ENCODE measurements around the gene RAB40C.

RAB40C gene

DNA sequence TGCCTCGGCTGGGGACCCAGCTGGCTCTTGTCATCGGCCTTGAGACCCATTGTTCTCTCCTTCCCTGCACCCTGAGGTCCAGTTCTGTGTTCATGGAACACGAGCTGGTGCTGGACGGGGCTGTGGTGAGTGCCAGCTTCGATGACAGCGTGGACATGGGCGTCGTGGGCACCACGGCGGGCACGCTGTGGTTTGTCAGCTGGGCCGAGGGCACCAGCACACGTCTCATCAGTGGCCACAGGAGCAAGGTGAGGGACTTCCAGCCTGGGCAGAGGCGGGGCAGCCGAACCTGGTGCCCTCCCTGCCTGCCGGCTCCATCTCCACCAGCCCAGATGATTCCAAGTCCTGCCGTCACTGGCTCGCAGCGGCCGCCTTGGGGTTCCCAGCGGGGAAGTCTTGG lies 72.7 kb downstream of the RAB40C start:
- no peak for DNase-seq (ENCODE audit: insufficient read length, low spot score)
- no peak for FAIRE-seq

DNA sequence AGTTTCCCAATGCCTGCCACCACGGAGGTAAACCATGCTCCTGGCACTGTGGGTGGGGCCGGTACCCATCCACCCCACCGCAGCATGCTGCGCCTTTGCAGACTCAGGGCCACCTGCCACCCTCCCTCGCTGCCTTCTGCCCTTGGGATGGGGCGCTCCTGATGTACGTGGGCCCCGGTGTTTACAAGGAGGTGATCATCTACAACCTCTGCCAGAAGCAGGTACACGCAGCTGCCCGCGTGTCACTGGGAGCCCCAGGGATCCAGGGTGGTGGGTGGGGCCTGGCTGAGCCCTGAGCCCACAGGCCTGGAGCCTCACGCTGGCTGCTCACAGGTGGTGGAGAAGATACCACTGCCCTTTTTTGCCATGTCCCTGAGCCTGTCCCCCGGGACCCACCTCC lies 76.7 kb downstream of the RAB40C start:
- DNase-seq (ENCODE audit: insufficient read length, low spot score) (no peak), FAIRE-seq (no peak)

DNA sequence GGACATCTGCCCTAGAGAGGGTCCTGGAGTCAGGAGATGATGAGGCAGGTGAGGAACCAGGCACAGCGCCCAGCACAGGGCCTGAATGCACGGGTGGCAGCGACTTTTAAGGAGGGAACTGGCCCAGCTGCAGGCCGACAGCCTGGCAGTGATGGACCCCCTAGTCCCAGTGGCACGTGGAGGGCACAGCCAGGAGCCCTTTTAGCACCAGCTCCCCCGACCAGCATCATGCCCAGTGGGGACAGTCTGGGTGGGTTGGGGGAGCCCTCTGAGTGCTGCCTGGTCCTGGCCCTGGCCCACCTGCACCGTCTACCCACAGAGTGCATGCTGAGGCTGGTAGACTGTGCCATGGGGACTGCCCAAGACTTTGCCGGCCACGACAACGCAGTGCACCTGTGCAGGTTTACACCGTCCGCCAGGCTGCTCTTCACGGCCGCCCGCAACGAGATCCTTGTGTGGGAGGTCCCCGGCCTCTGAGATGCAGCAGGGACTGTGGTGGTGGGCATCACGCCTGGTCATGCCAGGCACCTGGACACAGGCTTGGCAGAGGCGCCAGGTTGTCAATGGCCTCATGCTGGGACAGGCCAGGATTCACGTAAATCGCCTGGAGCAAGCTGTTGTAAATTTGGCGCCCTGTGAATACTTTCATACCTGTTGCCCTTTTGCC lies 77.4 kb downstream of the RAB40C start:
- DNase-seq (ENCODE audit: insufficient read length, low spot score) (no peak), FAIRE-seq (no peak)

- DNase-seq (ENCODE audit: insufficient read length, low spot score) (peak; percentile 99), FAIRE-seq (peak; percentile 86)
Measured at GRCh38 chr16:667780-668518, 78.1 kb downstream of the RAB40C start, which contains the start of gene RHOT2. TSS of gene RHOT2 (plus strand) at chr16:668132. CDS start at chr16:668200, 68 bp downstream.

DNA sequence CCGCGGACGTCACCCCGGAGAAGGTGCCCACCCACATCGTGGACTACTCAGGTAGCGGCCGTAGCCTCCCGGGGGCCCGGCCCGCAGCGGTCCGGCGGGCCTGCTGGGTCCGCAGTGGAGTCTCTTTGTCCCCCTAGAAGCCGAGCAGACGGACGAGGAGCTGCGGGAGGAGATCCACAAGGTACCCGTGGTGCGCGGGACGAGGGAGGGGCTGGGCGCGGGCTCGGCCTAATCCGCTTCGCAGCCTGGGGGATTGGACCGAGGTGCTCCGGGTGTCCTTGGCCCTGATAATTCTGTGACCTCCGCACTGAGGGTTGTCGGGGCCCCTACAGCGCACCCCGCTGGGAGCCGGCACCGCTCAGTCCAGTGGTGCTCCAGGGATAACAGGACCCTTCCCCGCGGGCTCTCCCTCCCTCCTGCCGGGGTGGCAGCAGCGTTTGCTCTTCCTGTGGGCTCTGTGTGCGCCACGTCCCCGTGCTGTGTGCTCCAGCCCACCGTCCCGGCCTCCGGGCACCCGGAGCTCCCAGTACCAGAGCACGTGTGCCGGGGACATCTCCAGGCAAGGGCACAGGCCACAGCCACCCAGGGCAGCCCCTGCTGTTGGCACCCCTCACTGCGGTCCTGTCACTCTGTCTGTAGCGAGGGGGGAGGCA lies 78.8 kb downstream of the RAB40C start:
- FAIRE-seq (no peak), DNase-seq (ENCODE audit: insufficient read length, low spot score) (no peak)

GRCh38 chr16:669666-670065 lies 79.8 kb downstream of the RAB40C start:
- FAIRE-seq = no peak
- no peak for DNase-seq (ENCODE audit: insufficient read length, low spot score)

GRCh38 chr16:670485-671352 lies 80.9 kb downstream of the RAB40C start:
- FAIRE-seq (no peak), DNase-seq (ENCODE audit: insufficient read length, low spot score) (no peak)

DNA sequence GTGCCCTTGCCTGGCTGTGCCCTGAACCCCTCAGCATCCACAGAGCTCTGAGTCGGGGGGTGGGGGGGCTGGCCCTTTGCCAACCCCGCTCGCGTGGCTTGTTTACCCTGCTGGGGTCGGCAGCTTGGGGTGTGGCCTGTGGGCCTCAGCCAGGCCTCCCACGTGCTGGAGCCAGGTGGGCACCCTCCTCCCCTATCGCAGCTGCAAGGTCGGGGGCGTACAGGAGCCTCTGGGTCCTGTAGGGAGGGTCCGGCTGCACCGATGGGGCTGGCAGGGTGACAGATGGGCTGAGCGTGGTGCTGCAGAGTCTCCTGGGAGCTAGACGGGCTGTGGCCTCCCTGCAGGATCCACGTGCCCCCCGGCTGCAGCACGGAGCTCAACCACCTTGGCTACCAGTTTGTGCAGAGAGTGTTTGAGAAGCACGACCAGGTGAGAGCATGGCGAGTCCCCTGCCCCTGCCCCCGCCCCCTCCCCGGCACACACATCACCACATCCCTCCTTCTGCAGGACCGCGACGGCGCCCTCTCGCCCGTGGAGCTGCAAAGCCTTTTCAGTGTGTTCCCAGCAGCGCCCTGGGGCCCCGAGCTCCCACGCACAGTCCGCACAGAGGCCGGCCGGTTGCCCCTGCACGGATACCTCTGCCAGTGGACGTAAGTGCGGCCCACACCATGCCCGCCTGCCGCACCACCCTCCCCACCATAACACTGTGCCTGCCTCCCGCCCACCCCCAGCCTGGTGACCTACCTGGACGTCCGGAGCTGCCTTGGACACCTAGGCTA lies 81.7 kb downstream of the RAB40C start:
- FAIRE-seq = no peak

DNA sequence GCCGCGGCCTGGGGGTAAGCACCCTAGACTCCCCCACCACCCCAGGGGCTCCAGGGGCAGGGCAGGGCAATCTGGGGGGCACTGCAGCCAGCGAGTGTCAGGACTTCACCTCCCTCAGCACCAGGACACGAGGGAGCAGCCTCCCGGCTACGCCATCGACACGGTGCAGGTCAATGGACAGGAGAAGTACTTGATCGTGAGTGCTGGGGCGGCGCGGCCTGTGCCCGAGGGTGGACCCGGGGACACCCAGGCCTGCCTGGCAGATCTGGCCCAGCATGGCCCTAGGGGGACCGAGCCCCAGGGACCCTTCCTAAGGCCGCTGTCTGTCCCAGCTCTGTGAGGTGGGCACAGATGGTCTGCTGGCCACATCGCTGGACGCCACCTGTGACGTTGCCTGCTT lies 82.5 kb downstream of the RAB40C start:
- DNase-seq (ENCODE audit: insufficient read length, low spot score) (no peak), FAIRE-seq (no peak)

More for the DNA sequence above, 81.7 kb downstream of the RAB40C start:
- no peak for DNase-seq (ENCODE audit: insufficient read length, low spot score)

GRCh38 chr16:672851-673250 lies 83.0 kb downstream of the RAB40C start:
- FAIRE-seq (no peak), DNase-seq (ENCODE audit: insufficient read length, low spot score) (no peak)

DNA sequence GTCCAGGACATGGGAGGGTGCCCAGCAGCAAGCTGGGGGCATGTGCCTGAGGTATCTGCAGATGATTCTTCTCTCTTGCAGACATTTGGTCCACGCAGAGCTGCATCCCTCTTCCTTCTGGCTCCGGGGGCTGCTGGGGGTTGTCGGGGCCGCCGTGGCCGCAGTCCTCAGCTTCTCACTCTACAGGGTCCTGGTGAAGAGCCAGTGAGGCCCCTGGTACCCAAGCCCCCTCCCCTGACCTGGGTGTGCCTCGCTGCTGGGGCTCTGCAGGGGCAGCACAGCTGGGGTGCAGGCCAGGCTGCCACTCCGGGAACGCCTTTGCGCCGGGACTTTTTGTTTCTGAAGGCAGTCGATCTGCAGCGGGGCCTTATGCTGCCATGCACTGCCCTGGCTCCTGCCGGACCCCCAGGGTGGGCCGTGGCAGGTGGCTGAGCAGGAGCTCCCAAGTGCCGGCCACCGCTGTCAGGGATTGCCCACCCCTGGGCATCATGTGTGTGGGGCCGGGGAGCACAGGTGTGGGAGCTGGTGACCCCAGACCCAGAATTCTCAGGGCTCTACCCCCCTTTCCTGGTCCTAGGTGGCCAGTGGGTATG lies 83.6 kb downstream of the RAB40C start:
- FAIRE-seq (no peak), DNase-seq (ENCODE audit: insufficient read length, low spot score) (no peak)

- no peak for FAIRE-seq
Measured at GRCh38 chr16:674214-674881, 84.5 kb downstream of the RAB40C start.

DNA sequence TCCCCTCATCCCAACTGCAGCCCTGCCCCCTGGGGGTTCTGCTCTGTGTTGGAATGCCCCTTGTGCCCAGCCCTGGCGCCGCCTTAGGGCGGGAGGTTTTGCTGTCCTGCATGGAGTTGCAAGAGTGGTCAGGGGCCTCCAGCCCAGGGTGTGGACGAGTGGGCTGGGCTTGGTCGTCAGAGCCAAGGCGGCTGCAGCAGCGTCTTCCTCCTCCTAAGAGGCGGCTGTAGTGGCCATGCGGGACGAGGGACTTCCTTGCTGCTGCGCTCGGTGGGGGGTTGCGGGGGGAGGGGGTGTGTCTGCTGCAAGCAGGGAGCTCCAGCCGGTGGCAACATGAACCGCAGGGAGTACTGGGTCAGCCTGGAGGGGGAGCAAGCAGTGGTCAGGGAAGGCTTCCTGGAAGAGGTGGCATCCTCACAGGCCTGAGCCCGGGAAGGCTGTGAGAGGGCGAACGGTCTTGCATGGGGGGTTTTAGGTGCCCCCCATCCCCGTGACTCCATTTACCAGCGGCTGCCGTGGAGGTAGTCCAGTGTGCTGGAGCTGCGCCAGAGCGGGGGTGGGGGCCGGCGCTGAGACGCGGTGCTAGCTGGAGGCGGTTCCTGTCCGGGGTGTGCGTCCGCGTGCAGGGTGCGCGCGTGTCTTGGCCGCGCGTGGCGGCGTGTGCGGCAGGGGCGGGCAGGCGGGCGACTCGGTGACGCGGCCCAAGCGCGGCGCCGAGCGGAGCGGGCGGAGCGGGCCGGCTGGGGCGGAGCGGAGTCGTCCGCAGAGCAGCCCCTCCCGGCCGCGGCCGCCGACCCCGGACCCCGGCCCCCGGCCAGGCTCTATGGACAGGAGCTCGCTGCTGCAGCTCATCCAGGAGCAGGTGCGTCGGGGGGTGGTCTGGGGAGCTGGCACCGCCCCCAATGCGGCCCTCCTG lies 85.4 kb downstream of the RAB40C start, which contains the start of gene RHBDL1:
TSS of gene RHBDL1 (plus strand) at position 704 of the 916 bp plus-strand sequence. CDS start at position 824, 120 bp downstream.
- DNase-seq (ENCODE audit: insufficient read length, low spot score) = no peak
- no peak for FAIRE-seq

More at GRCh38 chr16:674214-674881, 84.5 kb downstream of the RAB40C start:
- no peak for DNase-seq (ENCODE audit: insufficient read length, low spot score)

- FAIRE-seq (no peak), DNase-seq (ENCODE audit: insufficient read length, low spot score) (no peak)
Measured at GRCh38 chr16:675884-676564, 86.2 kb downstream of the RAB40C start.

- FAIRE-seq = no peak
- no peak for DNase-seq (ENCODE audit: insufficient read length, low spot score)
Measured at GRCh38 chr16:676565-676902, 86.7 kb downstream of the RAB40C start.

DNA sequence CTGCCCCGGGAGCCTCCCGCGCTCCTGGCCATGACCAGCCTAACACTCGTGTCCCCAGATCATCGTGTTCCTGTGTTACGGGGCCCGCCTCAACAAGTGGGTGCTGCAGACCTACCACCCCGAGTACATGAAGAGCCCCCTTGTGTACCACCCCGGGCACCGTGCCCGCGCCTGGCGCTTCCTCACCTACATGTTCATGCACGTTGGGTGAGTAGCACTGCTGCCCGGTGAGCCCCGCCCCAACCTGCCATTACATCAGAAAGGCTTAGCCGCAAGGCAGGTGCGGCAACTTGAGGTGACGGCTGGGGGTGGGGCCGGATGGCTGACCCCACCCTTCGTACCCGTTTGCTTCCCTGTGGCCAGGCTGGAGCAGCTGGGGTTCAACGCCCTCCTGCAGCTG lies 87.0 kb downstream of the RAB40C start:
- DNase-seq (ENCODE audit: insufficient read length, low spot score) (no peak), FAIRE-seq (no peak)

All from GM19239 (cell line).